Hindlimb muscle (tissue), 1 donor: ENCODE measurements around the gene TPO. TPM values are rescaled to one million over a fixed set of nuclear protein-coding genes. Genes with fewer than 3 reads are reported as not detected.
"Not testable (repeated sequence)": the region's sequence is repeated elsewhere in the genome, so short reads cannot be mapped to it uniquely, and the experiment has no call there.

Source experiments
- DNase-seq: peaks from one replicate; pipeline ENCODE4 v3.0.0-alpha.2; 2013
- polyA plus RNA-seq: library from polyadenylated mRNA; unstranded; fragments of 120-200 nt; gene quantifications from one replicate; pipeline ENCODE4 v1.2.1, GENCODE V29; 2013; ENCODE audit not compliant: insufficient read length

TPO gene
- polyA plus RNA-seq, 1 donor, result 0.25 TPM

GRCh38 chr2:1561259-1561658 lies 148.0 kb downstream of the TPO start:
- no peak for DNase-seq

GRCh38 chr2:1561811-1562421 lies 148.7 kb downstream of the TPO start:
- peak; percentile 73 for DNase-seq

DNA sequence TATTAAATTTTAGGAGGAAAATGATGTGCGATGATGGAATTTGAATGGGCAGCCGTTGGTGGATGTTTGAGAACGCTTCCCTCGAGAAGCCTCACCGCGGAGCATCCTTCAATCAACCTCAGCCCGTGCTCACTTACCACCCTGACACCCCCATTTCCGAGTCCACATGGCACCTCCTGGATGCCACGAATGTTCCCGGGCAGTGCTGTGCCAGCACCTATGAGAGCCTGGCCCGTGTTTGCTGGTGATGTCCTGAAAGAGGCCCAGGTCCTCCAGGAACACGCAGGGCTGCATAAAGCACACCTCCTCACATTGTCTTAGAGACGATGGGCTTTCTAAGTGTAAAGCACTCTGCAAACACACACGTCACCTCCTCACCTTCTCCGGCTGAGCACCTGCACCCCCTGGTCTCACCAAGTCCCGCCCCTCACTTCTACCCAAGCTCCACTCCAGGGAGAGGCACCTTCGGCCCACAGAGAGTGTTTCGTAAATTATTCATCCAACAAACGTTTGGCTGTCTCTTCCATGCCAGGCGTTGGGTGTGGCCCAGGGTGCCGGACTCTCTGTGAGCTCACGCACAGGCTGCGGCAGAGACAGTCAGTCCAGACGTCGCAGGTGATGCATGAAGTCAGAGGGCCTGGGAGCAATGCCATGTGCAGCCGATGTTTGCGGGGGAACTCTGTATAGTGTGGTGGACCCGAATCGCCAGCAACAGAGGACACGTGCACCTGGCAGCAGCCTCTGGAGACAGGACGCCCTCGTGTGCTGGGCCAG lies 150.0 kb downstream of the TPO start:
- DNase-seq, result no peak

GRCh38 chr2:1563943-1564891 lies 151.0 kb downstream of the TPO start:
- DNase-seq, result peak; percentile 51

DNA sequence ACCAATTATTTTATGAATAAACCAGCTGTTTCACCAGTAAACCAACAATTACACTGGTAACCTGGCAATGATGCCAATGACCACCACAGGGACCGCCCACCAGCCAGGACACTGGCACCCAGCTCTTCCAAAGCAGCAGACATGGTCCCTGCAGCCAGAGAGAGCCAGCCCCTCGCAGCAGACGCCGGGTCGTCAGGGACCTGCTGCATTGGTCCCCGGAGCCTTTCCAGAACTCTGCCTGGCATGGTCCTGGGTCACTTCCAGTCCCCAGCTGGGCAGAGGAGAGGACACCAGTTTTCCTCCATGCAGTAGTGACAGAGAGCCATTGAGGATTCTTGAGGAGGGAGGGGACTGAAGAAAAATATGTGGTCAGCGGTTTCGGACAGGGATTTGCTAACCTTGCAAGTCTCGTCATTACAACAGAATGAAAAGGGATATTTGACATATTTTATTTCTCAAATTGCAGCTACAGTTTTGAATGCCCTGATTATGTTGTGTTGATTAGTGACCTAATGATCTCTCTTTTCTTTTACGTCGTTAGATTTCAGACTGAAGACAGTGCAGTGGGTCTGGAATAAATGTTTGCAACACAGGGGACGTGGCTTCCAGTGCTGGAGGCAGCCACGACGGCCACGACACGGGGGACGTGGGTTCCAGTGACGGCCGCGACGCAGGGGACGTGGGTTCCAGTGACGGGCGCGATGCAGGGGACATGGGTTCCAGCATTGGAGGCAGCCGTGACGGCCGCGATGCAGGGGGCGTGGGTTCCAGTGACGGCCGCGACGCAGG lies 154.5 kb downstream of the TPO start:
- DNase-seq, result no peak

GRCh38 chr2:1568345-1568668 lies 155.0 kb downstream of the TPO start:
- not testable (repeated sequence) for DNase-seq

DNA sequence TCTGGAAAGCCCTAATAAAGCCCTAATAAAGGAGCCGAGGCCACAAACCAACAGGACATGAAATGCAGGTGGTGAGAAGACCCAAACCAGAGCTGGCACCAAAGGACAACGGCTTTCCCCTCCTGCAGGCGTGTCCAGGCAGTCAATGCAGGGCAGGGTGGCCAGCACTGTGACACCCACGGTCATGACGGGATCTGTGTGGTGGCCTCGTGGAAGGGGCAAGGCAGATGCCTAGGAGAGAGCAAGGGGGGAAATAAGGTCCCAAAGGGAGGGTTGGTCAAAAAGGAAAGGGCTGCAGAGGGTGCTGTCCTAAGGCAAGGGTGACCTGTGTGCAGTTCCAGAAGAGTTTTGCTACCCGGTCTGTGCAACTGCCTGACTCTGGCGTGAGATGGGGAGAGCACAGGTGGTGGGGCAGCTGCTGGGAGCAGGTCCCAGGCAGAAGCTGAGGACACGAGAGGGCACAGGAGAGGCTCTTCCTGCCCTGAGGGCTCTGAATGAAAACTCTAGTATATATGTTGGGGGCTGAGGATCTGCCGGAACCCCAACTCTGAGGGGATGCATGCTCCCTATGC lies 156.7 kb downstream of the TPO start:
- no peak for DNase-seq

DNA sequence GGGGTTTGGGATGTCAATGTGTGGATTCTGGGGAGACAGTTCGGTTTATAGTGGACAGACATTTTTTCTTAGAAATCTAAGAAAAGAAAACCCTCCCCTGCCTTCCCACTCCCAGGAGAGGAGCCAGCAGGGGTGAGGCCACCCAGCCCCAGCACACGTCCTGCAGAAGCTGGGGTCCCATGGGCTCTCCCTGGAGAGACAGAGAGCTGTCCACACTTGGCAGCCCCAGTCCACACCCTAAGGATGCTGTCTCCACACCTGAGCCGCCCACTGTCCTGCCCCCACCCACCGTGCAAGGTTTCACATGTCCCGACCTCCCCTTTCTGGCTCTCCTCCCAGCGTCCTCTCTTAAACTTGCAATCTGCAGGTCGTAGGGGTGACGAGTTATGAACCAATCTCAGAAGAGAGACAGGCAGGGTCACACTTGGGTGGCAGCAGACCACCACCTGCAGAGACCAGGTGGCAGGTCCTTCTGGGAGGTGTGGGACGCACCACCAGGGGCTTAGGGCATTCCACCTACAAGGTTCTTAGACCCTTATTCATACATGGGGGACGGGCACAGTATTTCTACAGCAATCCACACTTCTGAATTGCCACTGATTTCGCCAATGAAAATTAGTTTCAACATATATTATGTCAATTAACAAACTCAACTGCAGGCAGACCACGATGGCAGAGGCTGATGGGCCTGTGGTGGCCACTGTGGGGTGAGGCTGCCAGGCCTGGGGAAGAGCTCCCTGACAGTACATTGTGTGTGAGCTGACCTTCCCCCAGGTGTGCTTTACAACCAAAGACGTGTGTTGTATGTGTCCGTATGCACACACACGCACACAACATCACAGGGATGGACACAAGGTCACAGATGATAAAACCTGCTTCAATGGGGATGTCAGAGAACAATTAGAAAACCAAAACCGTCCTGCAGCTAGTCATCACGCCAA lies 158.5 kb downstream of the TPO start:
- no peak for DNase-seq

GRCh38 chr2:1572638-1573037 lies 159.4 kb downstream of the TPO start:
- no peak for DNase-seq

DNA sequence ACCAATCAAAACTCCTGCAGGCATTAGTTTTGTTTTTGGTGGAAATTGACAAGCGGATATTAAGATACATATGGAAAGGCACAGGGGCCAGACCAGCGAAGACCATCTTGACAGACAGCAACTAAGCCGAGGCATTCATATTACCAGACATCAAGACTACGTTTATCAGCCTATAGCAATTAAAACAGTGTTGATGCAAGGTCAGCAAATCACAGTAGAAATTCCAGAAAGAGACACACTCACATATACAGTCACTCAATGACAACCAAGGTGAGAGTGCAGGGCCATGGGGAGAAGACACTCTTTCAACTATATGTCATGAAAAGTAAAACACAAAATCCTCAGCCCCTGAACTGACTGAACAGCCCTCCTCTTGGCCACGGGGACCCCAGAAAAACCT lies 164.6 kb downstream of the TPO start:
- no peak for DNase-seq

- not testable (repeated sequence) for DNase-seq
These were observed 168.1 kb downstream of the TPO start for GRCh38 chr2:1581257-1581964.

GRCh38 chr2:1581965-1582625 lies 168.8 kb downstream of the TPO start:
- no peak for DNase-seq

DNA sequence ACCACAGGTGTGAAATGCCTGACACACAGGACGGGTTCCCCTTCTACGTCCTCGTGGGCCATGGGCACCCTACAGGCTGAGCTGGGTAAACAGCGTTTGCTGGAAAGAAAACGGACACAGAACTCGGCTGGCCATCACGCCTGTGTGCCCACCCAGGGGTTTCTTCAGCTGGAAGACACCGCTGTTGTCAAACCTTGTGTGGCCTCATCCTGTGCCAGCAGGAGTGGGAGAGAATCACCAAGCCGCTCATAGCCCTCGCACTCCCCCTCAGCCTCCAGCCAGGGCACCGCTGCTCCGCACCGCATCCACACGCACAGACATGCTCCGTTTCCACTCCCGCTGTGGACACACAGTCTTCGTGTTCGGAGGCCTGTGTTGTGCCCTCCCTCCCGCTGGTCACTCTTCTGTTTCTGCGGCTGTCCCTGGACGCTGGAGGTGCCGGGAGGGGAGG lies 169.7 kb downstream of the TPO start:
- DNase-seq, result no peak

DNA sequence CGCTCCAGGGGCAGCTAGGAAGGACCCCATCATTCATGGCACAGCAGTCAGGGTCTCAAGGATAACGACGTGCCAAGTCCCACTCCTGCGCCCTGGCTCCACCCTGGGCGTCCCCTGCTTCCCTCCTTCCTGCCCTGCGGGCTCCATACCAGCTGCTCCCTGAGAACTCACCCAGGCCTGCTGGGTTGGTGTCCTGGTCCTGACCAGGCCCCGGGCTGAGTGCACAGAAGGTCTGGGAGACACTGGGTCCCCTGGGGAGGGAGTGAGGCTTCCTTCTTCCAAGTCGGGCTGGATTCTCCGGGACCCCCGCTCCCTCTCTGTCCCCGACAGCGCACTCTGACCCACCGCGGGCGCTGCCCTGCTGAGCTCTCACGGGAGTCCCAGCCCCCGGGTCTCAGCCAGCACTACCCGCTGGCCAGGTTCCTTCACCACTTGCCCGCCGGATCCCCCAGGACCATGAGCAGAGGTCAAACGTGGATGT lies 170.8 kb downstream of the TPO start:
- DNase-seq, result no peak

DNA sequence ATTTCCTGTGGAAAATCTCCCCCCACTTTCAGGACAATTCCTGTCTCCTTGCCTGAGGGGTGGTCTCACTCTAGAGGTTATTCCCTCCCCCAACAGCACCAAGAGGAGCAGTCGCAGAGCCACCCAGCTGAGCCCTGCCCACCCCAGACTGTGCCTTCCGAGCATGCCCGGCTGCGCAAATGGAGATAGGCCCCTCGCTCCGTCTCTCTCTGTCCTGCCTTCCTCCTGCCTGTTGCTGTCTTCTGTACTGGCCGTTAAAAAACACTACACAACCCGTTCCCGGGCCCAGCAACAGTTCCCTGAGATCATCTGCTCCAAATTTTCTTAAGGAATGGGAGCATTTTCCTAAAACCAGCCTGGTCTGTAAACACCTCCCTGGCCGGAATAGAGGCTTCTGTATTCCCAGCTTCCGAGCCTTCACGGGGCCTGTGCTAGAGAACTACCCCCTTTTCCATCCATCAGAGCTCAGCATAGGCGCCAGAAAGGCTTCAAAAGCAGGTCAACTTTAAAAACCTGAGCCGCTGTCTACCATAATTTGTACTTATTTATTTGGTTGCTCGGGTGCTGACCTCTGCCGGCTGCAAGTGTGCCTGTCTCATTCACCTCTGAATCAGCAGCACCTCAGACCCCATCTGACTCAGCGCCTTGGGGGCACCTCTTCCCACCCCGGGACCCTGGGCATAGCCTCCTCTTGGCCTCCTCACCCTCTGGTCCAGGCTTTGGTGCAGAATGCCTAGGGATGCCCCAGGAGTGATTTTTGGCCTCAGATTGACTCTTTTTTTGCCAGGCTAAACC lies 171.6 kb downstream of the TPO start:
- no peak for DNase-seq

DNA sequence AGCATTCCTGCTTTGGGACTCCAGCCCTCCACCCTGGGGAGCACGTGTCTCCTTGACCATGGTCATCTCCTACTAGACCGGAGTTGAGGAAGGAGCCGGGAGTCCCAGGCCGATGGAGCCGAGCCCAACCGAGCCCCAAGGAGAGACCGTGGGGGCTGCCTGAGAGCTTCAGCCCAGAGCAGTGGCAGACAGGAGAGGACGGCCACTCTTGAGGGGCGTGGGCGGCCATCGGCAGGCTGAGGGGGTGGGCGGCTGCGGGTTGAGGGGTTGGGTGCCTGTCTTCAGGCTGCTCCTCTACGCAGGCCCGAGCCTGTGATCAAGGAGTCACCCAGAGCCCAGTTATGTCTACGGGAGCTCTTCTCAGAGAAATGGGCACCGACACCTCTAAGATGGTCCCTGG lies 172.4 kb downstream of the TPO start:
- no peak for DNase-seq

GRCh38 chr2:1586251-1586922 lies 173.1 kb downstream of the TPO start:
- no peak for DNase-seq
